ENCODE data around the gene RNF40.
"Not testable (repeated sequence)": the region's sequence is repeated elsewhere in the genome, so short reads cannot be mapped to it uniquely, and the experiment has no call there.

Gene RNF40

GRCh38 chr16:30787613-30788378 is 25.7 kb downstream of the RNF40 start:
- Histone ChIP-seq H3K36me3 (ENCODE audit: insufficient read depth, low read depth, low read length) (peaks cover 12% of the 10 kb centered on the region; the same call in 1 of the 2 replicates), H3K27me3 (ENCODE audit: insufficient read depth, low read length) (0 out of 2 replicates have a peak, but pooled peaks cover under 1% of the 10 kb centered on the region), H3K27ac (ENCODE audit: low read length) (peak overlapping the region; percentile 96), H3K4me1 (ENCODE audit: insufficient read depth, low read length) (peaks cover 5% of the 10 kb centered on the region; the same call in 1 of the 2 replicates), H3K9ac (ENCODE audit: low read depth, low read length) (peak overlapping the region; percentile 95; the same call in 1 of the 2 replicates), H3K9me3 (ENCODE audit: insufficient read depth, low read depth, low read length) (no peaks in the 10 kb centered on the region), H3K4me3 (ENCODE audit: low read length) (peak overlapping the region; percentile 91)

GRCh38 chr16:30793508-30794069 is 31.5 kb downstream of the RNF40 start:
- H3K36me3 ChIP-seq (ENCODE audit: insufficient read depth, low read depth, low read length), result no peaks in the 10 kb centered on the region
- H3K27ac ChIP-seq (ENCODE audit: low read length), result no peak overlapping the region
- H3K9ac ChIP-seq (ENCODE audit: low read depth, low read length), result no peak overlapping the region
- no peaks in the 10 kb centered on the region for H3K9me3 ChIP-seq (ENCODE audit: insufficient read depth, low read depth, low read length)
- H3K4me1 ChIP-seq (ENCODE audit: insufficient read depth, low read length), result no peaks in the 10 kb centered on the region
- H3K27me3 ChIP-seq (ENCODE audit: insufficient read depth, low read length), result 0 out of 2 replicates have a peak, but pooled peaks cover 8% of the 10 kb centered on the region
- no peak overlapping the region for H3K4me3 ChIP-seq (ENCODE audit: low read length)

- H3K4me1 ChIP-seq (ENCODE audit: insufficient read depth, low read length), result no peaks in the 10 kb centered on the region
- H3K4me3 ChIP-seq (ENCODE audit: low read length), result no peak overlapping the region
- H3K27me3 ChIP-seq (ENCODE audit: insufficient read depth, low read length), result 0 out of 2 replicates have a peak, but pooled peaks cover 8% of the 10 kb centered on the region
- no peak overlapping the region for H3K27ac ChIP-seq (ENCODE audit: low read length)
- no peak overlapping the region for H3K9ac ChIP-seq (ENCODE audit: low read depth, low read length)
- no peaks in the 10 kb centered on the region for H3K36me3 ChIP-seq (ENCODE audit: insufficient read depth, low read depth, low read length)
- no peaks in the 10 kb centered on the region for H3K9me3 ChIP-seq (ENCODE audit: insufficient read depth, low read depth, low read length)
Observed at GRCh38 chr16:30794634-30795033, 32.5 kb downstream of the RNF40 start.

- no peak overlapping the region for H3K27ac ChIP-seq (ENCODE audit: low read length)
- H3K36me3 ChIP-seq (ENCODE audit: insufficient read depth, low read depth, low read length), result no peaks in the 10 kb centered on the region
Observed at GRCh38 chr16:30797670-30798309, 35.7 kb downstream of the RNF40 start.

GRCh38 chr16:30802936-30803335 is 40.8 kb downstream of the RNF40 start:
- Histone ChIP-seq H3K27me3 (ENCODE audit: insufficient read depth, low read length) (peaks cover 58% of the 10 kb centered on the region), H3K36me3 (ENCODE audit: insufficient read depth, low read depth, low read length) (no peaks in the 10 kb centered on the region), H3K9ac (ENCODE audit: low read depth, low read length) (no peak overlapping the region), H3K27ac (ENCODE audit: low read length) (no peak overlapping the region), H3K4me1 (ENCODE audit: insufficient read depth, low read length) (peaks cover 4% of the 10 kb centered on the region; the same call in 1 of the 2 replicates), H3K4me3 (ENCODE audit: low read length) (no peak overlapping the region), H3K9me3 (ENCODE audit: insufficient read depth, low read depth, low read length) (no peaks in the 10 kb centered on the region)

More at GRCh38 chr16:30797670-30798309, 35.7 kb downstream of the RNF40 start:
- Histone ChIP-seq H3K4me3 (ENCODE audit: low read length) (no peak overlapping the region), H3K9me3 (ENCODE audit: insufficient read depth, low read depth, low read length) (no peaks in the 10 kb centered on the region), H3K4me1 (ENCODE audit: insufficient read depth, low read length) (no peaks in the 10 kb centered on the region), H3K9ac (ENCODE audit: low read depth, low read length) (no peak overlapping the region), H3K27me3 (ENCODE audit: insufficient read depth, low read length) (peaks cover 23% of the 10 kb centered on the region)

GRCh38 chr16:30805056-30805369 is 42.9 kb downstream of the RNF40 start:
- Histone ChIP-seq H3K9me3 (ENCODE audit: insufficient read depth, low read depth, low read length) (no peaks in the 10 kb centered on the region), H3K27ac (ENCODE audit: low read length) (no peak overlapping the region), H3K27me3 (ENCODE audit: insufficient read depth, low read length) (peaks cover 65% of the 10 kb centered on the region), H3K4me1 (ENCODE audit: insufficient read depth, low read length) (peaks cover 4% of the 10 kb centered on the region; the same call in 1 of the 2 replicates), H3K9ac (ENCODE audit: low read depth, low read length) (peak overlapping the region; percentile 54; the same call in 1 of the 2 replicates), H3K36me3 (ENCODE audit: insufficient read depth, low read depth, low read length) (no peaks in the 10 kb centered on the region), H3K4me3 (ENCODE audit: low read length) (peak overlapping the region; percentile 66)

- Histone ChIP-seq H3K9ac (ENCODE audit: low read depth, low read length) (peak overlapping the region; percentile 54; the same call in 1 of the 2 replicates), H3K27me3 (ENCODE audit: insufficient read depth, low read length) (peaks cover 64% of the 10 kb centered on the region), H3K27ac (ENCODE audit: low read length) (no peak overlapping the region), H3K9me3 (ENCODE audit: insufficient read depth, low read depth, low read length) (no peaks in the 10 kb centered on the region), H3K4me1 (ENCODE audit: insufficient read depth, low read length) (peaks cover 4% of the 10 kb centered on the region; the same call in 1 of the 2 replicates), H3K36me3 (ENCODE audit: insufficient read depth, low read depth, low read length) (no peaks in the 10 kb centered on the region), H3K4me3 (ENCODE audit: low read length) (peak overlapping the region; percentile 66)
Observed at GRCh38 chr16:30805370-30806169, 43.4 kb downstream of the RNF40 start.

- H3K9me3 ChIP-seq (ENCODE audit: insufficient read depth, low read depth, low read length), result no peaks in the 10 kb centered on the region
- no peak overlapping the region for H3K4me3 ChIP-seq (ENCODE audit: low read length)
- no peaks in the 10 kb centered on the region for H3K36me3 ChIP-seq (ENCODE audit: insufficient read depth, low read depth, low read length)
- no peak overlapping the region for H3K9ac ChIP-seq (ENCODE audit: low read depth, low read length)
- H3K27ac ChIP-seq (ENCODE audit: low read length), result no peak overlapping the region
- H3K27me3 ChIP-seq (ENCODE audit: insufficient read depth, low read length), result peaks cover 61% of the 10 kb centered on the region
- peaks cover 4% of the 10 kb centered on the region; the same call in 1 of the 2 replicates for H3K4me1 ChIP-seq (ENCODE audit: insufficient read depth, low read length)
Observed at GRCh38 chr16:30808146-30808545, 46.0 kb downstream of the RNF40 start.

GRCh38 chr16:30808890-30809426 is 46.8 kb downstream of the RNF40 start:
- peaks cover 64% of the 10 kb centered on the region for H3K27me3 ChIP-seq (ENCODE audit: insufficient read depth, low read length)
- H3K27ac ChIP-seq (ENCODE audit: low read length); H3K9ac ChIP-seq (ENCODE audit: low read depth, low read length): not testable (repeated sequence)

GRCh38 chr16:30809675-30810074 is 47.6 kb downstream of the RNF40 start:
- peaks cover 61% of the 10 kb centered on the region for H3K27me3 ChIP-seq (ENCODE audit: insufficient read depth, low read length)
- not testable (repeated sequence) for H3K9ac ChIP-seq (ENCODE audit: low read depth, low read length); H3K4me1 ChIP-seq (ENCODE audit: insufficient read depth, low read length); H3K36me3 ChIP-seq (ENCODE audit: insufficient read depth, low read depth, low read length); H3K4me3 ChIP-seq (ENCODE audit: low read length); H3K9me3 ChIP-seq (ENCODE audit: insufficient read depth, low read depth, low read length); H3K27ac ChIP-seq (ENCODE audit: low read length)

More at GRCh38 chr16:30808890-30809426, 46.8 kb downstream of the RNF40 start:
- not testable (repeated sequence) for H3K36me3 ChIP-seq (ENCODE audit: insufficient read depth, low read depth, low read length); H3K9me3 ChIP-seq (ENCODE audit: insufficient read depth, low read depth, low read length); H3K4me1 ChIP-seq (ENCODE audit: insufficient read depth, low read length); H3K4me3 ChIP-seq (ENCODE audit: low read length)

GRCh38 chr16:30813821-30814189 is 51.7 kb downstream of the RNF40 start:
- Histone ChIP-seq H3K9me3 (ENCODE audit: insufficient read depth, low read depth, low read length) (no peaks in the 10 kb centered on the region), H3K36me3 (ENCODE audit: insufficient read depth, low read depth, low read length) (no peaks in the 10 kb centered on the region), H3K27ac (ENCODE audit: low read length) (no peak overlapping the region), H3K4me3 (ENCODE audit: low read length) (peak overlapping the region; percentile 55), H3K27me3 (ENCODE audit: insufficient read depth, low read length) (peaks cover 22% of the 10 kb centered on the region), H3K4me1 (ENCODE audit: insufficient read depth, low read length) (no peaks in the 10 kb centered on the region), H3K9ac (ENCODE audit: low read depth, low read length) (peak overlapping the region; percentile 31; the same call in 1 of the 2 replicates)

Data from iPS-20b (cell line).